ENCODE measurements around the gene ETS1.

The ETS1 gene

GRCh38 chr11:128564642-128565245 is 22.6 kb downstream of the ETS1 start:
- DNase-seq = no peak

DNA sequence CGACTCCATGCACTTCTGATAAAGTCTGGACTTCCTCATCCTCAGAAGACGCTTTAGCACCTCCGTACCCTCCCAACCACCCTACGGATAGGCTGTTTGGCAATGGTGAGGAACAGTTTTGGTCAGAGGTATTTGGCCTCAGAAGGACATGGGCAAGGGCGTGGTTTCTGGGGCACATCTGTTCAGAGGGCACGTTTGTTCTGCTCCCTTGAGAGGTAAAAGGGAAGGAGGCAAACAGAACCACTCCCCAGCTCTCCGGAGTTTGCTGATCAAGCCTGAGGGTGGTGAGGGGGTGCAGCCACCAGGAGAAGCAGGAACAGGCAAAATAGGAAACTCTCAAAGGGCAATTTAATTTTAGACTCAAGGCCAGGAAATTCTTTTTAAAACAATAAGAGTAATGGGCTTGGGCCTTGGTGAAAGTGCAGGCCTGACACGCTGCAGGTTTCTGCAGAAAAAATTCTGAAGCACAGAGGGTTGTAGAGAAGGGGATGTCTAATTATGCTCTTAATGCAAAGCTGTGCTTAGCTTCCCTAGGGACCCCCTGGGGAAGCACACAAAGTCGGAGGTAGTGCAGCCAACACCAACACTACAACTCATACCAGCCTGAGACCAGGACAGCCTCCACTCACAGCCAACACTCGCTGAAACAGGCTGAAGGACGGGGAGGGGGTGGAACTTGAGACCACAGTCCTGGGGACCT is 23.3 kb downstream of the ETS1 start:
- no peak for DNase-seq

DNA sequence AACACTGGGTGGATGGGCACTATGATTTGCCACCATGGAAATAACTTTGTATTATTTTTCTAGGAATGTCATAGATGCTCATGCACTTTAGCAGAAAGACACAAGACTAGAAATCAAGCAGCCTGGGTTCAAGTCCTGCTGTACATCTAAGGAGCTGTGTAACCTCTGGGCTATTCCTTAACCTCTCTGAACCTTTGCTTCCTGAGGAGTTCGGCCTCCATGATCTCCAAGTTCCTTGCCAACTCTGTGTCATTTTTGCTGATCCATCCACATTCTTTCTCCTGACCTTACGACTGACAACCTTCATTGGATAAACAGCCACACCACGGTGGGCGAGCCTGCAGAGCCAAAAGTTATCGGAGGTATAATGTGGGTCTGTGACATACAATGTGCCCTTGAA is 24.1 kb downstream of the ETS1 start:
- DNase-seq = no peak

DNA sequence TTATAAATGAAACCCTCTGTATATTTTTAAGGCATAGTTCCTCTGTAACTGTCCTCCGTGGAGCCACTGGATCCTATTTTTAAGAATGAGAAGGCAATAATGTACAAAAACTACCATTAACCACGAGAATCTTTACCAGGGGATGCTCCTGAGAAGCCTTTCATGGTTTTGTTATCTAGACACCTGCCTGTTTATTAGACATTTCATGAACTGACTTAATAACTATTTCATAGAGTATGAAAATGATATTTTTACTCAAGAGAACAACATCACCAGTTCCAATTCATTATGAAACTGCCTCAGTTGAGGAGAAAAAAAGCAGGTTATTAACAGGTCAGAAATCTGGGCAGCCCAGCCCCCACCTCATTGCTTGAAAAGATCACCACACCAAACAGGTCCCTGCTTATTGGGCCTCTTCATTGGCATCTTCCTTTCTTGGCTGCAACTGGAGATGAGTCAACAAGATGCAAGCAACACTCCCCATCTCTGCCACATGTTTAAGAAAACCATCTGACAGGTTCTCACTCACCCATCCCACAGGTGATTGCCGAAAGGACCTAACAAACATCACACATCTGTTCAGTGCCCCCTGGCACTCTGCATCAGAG is 27.8 kb downstream of the ETS1 start:
- no peak for DNase-seq

- DNase-seq = no peak
Observed at GRCh38 chr11:128555606-128556005, 31.8 kb downstream of the ETS1 start.

DNA sequence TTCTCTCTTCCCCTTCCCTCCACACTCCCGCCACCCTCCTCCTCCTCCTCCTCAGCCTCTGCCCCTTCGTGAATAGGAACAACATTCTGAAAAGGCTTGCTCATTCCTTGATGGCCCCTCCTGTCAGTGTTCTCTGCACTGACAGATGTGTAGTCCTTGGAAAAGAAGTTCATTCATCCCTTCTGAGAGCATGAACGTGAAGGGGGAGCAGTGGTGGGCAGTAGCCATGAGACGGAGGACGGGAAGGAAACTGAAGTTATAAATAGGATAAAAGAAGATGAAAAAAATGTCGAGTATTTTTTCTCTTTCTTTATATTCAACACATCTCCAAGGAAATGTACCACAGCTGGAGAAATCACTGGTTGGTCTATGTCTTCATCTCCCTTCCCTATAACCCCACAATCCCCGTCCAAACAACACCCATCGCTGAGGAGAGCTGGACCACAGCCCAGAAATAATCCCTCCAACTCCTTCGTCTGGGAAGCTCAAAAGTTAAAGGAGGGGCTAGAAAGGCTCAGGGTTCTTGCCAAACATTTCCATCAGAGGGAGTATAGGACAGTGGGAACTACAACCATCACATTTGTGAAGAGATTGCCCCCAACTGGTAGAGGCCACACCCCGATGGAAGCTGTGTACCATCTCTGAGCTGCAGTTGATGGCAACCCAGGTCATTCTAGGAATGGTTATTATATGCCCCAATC is 33.5 kb downstream of the ETS1 start:
- no peak for DNase-seq

DNA sequence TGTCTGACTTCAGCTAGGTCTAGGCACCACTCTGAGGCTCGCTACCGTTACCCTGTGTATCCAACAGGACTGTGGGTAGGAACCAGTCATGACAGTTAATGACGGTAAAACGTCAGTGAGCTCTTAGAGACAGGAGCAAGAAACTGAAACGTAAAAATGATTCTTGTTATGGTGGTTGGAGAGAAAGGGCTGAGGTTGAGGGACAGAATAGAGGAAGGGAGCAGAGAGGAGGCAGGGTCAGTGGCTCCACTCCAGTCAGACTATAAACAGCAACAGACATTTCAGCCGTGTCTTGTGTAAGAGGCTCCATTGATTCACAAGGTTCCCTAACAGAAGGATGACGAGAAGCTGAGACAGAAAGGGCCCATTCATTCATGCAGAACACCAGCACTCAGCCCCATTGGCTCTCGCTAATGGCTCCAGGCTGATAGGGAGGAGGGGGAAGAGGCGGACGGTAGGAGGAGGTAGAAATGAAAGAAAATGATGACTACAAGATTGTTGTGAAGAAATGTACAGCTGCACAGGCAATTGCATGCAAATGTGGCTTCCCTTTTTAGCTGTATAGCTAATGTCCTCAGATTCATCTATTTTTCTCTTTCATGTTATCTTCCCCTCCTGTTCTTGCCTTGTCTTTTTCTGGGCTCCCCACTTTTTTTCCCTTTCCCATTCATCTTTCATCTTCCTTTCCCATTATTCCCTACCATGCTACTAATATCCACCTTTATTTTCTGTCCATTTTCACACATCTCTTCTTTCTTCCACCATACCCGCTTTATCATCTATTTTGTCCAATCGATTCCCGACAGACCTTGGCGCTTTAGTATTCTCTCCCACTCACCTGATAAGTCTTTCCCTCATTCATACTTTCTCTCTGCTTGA is 34.3 kb downstream of the ETS1 start:
- no peak for DNase-seq

DNA sequence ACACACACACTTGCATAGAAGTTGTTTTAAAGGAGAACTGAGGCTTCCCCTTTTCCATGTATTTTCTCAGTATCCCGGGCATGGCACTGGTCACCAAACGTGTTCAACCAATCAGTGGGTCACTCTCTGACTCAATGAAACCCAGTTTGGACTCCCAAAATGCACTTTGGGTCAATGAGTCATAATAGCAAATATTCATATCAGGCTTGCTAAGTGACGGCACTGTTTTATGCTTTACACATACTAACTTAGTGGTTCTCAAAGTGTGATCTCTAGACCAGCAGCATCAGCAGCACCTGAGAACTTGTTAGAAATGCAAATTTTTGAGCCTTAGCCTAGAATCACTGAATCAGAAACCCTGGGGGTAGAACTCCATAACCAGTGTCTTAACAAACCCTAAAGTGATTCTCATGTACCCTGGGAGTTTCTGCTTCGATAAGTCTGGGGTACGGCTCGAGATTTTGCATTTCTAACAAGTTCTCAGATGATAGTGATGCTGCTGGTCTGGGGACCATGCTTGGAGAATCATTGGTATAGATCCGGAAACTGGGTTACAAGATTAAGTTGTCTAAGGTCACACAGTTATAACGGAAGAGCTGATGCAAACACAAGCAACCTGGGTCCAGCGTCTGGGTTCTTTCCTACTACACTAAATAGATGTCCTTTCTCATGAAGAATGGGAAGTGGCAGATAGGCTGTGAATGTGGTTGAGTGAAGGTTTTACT is 35.6 kb downstream of the ETS1 start:
- no peak for DNase-seq

DNA sequence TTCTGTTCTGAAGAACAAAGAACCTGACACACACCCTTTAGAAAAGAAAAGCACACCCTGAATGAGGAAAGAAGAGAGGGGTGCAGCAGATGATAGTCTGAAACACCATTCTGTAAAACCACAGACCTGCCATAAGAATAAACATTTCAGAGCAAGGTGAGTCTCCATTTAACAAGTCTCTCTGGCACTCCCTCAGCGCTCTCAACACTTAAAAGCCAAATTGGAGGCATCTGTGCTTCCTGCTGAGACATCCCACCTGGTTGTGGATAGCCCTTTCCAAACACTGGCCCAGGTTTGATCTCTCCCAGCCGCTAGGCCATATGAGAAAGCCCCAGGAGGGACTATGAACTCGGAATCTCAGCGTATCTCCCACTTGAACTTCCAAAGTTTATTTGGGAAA is 36.3 kb downstream of the ETS1 start:
- DNase-seq = no peak

DNA sequence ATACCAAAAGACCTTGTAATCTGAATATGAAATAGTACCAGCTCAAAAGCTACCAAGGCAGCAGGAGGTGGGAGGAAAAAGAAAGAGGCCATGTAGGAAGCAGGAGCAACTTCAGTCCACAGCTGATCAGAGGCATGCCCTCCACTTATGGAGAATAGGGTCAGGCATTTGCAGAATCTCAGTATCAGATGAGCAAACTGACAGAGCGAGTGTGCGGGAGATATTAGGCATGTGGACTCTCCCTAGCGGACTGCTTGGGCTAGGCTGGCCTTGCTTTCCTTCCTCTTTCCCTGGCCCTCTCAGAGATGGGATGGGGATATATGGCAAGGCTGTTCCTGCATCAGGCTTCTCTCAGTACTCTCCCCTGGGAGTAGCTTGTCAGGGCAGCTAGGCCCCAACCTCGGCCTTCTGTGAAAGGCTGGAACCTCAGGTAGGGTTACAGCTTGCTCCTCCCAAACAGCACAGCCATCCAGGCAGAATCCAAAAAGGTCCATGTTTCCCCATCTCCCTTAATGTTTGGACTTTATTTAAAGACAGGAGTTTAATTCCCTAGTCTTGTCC is 37.0 kb downstream of the ETS1 start:
- peak; percentile 16 for DNase-seq

DNA sequence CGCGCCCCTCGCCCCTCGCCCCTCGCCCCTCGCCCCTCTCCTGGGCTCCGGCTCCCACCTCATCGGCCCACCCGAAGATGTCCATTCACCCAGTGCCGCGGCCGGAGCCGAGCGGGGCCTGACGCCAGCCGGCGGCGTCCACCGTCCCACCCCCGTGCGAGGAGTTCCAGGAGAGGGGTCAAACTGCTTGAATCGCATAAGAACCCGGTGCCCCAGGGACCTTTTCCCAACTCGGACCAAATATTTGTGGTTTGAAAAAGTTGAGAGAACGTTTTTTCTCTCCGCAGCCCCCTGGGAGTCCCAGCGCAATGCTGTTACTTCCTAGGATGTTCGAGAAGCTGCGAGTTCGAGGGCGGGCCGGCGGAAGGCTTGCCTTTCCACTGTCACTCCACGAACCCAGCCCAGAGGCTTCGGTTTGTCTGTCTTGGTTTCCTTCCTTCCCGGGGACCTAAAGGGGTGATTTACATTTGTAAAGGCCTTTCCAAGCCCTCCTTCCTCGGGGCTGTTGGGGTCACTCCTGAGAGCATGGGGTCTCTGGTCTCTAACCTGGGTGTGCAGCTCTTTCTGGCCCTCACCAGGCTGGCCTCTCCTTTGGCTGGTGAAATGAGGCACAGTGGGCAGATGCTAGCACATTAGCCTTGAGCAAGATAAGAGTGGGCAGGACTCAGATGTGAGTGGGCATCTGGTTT is 38.0 kb downstream of the ETS1 start:
- no peak for DNase-seq

DNA sequence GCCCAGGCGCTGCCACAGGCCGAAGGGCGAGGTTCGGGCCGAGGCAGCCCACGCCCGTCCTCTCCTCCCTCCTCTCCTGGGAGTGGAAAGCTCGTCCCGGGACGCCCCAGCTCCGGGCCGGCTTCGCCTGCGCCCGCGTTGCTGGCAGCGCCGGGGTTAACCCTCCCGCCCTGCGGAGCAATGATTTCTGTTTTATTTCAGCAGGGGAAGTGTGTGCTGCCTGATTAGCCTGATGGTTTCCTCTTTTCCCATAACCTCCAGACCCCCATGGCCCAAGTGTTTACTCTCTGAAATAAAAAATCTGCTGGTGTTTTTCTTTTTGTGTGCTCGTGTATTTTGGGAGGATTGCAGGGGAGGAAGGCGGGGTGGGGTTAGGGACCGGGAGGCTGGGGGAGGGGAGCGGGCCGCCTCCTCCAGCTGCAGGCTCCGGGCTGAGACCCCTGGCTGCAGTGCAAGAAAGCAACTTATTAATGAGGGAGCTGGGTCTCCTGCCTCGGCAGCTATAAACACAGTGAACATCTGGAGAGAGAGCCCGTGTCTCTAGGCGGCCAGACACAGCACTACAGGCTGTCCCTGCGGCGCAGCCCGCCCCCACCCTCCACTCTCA is 38.6 kb downstream of the ETS1 start:
- DNase-seq = no peak

- DNase-seq = no peak
Observed at GRCh38 chr11:128547946-128548648, 39.3 kb downstream of the ETS1 start.

- DNase-seq = no peak
Observed at GRCh38 chr11:128546916-128547315, 40.4 kb downstream of the ETS1 start.

DNA sequence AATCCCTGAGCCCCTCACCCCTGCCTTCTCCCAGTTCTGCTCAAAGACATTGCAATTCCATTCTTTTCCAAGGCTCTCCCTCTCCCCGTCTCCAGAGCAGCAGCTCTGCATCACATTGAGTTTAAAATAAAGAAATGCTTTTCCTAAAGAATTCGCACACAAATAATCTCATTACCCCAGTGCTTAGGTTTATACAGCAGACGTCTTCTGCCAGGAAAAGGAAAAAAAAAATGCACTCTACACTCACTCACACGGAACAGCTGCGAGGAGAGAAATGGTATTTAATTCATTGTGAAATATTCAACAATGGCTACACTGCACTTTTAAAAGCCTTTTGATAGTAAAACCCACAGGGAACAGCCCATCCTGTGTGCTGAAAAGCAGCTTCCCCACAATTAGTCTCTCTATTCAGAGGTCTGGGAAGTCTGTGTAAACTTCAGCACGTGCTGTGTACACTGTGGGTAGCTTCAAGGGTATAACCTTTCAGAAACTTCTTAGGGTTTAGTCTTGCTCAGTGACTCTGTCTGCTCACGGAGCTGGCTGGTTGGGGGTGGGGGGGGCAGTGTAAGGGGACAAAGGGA is 42.8 kb downstream of the ETS1 start:
- peak; percentile 91 for DNase-seq

- DNase-seq = no peak
Observed at GRCh38 chr11:128540469-128540868, 46.9 kb downstream of the ETS1 start.

GRCh38 chr11:128536506-128536905 is 50.9 kb downstream of the ETS1 start:
- DNase-seq = no peak

GRCh38 chr11:128535468-128536457 is 51.6 kb downstream of the ETS1 start:
- DNase-seq = no peak
